Stimulated activated CD4-positive, alpha-beta T cell treated with anti-CD3 and anti-CD28 coated beads, Interleukin-1b, Interleukin-23, amount 100 ng/mL, for 1 hour (primary cell): ENCODE measurements around the gene WDCP.
"Not testable (repeated sequence)": the region's sequence is repeated elsewhere in the genome, so short reads cannot be mapped to it uniquely, and the experiment has no call there.

Experiments used
- DNase-seq, 2 donors: peaks; one replicate each; pipeline ENCODE4 v3.0.0-alpha.2; 2020; ENCODE audit warnings: low read depth in 2 of 2

WDCP gene

DNA sequence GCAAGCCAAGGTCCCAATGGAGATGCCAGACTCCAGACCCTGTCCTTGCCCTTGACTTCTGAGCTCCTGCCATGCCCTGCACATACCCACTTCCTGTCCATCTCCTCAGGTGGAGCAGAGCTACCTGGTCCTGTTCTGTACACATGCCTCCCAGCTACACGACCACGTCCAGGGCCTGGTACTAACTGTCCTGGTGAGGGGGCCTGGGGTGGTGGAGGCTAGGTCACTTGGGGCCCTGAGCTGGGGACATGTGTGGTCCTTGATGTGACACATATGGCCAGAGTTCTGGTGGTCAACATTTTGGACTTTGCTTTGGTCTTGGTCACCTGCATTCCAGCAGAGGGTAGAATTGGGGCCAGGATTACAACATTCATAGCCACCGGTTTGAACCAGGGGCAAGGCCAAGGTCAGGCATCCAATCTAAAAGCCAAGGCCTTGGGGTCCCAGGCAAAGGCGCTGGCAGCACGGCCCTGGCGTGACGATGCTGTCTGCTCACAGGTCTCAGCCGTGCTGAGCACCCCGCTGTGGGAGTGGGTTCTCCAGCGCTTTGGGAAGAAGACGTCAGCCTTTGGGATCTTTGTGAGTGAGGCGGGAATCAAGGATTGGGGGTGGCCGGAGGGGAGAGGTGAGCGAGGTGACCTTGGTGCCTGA lies 24.7 kb downstream of the WDCP start:
- DNase-seq: no peak

DNA sequence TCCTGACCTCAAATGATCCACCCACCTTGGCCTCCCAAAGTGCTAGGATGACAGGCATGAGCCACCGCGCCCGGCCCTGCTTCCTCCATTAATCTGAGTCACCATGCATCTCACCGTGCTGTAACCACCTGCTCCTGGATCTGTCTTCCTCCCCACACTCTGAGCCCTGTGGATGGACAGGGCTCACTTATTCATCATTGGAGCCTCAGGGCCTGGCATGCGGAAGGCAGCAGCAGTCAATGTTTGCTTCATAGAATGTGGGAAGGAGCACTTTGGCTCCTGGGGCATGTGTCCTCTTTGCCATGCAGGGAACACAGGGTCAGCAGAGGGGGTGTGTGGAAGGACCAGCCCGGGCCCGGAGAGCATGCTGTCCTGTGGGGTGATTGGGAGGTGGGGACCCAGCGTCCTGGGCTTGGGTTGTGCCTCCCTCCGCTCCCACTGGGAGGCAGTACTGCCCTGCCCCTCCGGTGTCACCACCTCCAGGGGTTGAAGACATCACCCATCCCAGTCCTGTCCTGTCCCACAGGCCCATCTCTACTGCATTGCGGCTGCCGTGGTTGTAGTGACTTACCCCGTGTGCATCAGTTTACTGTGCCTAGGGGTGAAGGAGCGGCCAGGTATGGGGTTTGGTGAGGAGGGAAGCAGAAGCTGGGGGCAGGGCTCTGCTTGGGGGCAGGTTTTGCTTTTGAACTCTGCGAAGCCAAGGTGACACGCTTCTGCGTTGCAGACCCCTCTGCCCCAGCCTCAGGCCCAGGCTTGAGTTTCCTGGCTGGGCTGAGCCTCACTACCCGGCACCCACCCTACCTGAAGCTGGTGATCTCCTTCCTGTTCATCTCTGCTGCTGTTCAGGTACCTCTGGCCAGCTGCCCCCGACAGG lies 25.8 kb downstream of the WDCP start:
- DNase-seq: no peak

DNA sequence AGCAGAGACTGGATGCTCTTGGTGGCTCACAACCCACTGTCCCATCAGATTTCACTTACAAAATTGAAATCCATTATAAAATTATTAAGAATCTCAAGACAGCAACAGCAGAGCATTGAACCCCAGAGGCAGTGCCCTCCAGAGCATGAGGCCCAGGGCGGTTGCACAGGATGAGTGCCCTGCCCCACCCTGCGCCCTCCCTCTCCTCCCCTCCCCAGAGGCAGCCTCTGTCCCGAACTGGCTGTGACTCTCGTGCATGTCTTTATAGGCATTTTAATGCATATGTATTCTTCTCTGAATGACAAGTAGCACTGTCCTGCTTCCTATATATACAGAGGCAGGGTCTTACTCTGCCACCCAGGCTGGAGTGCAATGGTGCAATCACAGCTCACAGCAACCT lies 26.9 kb downstream of the WDCP start:
- DNase-seq: no peak

DNA sequence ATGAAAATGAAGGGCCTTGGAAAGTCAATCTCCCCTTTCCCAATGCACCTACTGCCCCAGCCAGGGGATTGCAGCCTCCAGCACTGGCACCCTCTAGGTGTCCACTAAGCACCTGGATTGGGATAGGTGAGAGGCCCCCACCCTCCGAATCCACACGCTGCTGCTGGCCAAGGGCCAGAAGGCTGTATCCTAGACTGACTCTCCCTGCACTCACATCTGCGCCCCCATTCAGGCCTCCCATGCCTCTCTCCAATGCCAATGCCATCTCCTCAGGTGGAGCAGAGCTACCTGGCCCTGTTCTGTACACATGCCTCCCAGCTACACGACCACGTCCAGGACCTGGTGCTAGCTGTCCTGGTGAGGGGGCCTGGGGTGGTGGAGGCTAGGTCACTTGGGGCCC lies 27.5 kb downstream of the WDCP start:
- no peak for DNase-seq

DNA sequence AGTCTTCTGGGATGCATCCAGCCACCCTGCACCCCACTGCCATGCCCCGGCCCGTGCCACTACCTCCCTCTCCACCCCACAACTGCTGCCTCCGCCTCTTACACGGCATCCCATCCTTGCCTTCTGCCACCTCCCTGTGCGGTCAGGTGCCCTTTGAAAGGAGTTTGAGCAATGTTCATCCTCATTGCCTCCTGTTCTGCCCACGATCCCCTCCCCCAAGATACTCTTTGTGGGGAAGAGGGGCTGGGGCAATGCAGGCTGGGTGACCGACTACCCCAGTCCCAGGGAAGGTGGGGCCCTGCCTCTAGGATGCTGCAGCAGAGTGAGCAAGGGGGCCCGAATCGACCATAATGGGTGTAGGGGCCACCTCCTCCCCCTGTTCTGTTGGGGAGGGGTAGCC lies 28.9 kb downstream of the WDCP start:
- DNase-seq: no peak

DNA sequence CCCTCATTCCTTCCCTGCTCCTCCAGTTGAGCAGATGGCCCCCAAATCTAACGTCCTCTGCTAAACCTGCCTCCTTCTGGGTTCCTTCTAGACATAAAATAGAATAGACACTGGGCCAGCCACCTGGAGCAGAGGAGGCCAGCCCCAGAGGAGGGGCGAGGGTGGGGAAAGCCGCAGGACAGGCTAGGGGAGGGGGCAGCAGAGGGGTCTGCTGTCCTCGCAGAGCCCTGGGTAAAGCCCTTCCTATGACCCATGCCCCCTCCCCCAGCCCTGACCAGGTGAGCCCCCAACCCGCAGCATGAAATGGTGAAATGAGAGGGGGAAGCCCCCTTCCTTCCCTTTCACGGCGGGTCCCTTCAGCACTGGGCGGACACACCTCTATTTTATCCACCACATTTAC lies 29.5 kb downstream of the WDCP start:
- no peak for DNase-seq

DNA sequence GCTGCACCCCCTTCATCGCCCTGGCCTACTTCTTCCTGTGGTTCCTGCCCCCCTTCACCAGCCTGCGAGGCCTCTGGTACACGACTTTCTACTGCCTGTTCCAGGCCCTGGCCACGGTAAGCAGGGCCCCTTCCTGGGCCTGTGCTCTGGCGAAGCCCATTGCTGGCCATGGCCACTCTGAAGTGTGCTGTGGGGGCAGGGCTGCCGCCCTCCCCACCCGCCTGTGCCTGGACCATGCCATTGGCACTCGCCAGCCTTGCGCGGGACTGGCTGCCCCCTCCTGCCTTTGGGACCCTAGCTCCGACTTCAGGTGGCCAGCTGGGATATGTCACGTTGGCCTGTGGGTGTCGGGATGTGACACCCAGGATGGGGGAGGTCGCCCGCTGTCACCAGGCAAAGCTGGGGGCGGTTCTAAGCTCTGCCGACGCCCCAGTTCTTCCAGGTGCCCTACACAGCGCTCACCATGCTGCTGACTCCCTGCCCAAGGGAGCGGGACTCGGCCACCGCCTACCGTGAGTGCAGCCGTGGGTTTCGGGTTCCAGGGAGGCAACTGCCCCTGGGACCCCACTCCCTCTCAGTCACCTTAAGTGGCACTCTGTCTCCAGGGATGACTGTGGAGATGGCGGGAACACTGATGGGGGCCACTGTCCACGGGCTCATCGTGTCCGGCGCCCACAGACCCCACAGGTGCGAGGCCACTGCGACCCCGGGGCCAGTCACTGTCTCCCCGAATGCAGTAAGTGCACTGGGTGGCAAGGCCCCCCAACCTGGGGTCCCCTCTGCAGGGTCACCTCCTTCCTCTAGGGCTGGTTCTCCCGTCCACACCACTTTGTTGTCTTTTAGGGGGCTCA lies 30.1 kb downstream of the WDCP start:
- DNase-seq: no peak

DNA sequence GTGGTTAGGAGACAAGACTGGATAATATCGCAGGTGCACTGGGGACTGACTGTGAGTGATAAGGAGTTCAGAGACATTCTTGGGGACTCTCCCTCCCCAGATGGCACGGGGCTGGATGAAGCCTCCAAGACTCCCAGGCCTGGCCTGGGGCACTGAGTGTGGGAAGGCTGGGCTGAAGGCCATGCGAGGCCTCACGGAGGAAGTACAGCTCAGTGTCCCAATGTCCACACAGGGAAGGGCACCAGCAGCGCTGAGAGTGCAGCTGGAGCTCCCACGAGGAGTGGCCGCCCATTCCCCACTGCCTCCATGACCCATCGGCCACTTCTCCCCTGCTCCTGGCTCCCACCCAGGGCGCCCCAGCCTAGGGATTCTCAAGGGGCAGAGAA lies 30.8 kb downstream of the WDCP start:
- DNase-seq: no peak

DNA sequence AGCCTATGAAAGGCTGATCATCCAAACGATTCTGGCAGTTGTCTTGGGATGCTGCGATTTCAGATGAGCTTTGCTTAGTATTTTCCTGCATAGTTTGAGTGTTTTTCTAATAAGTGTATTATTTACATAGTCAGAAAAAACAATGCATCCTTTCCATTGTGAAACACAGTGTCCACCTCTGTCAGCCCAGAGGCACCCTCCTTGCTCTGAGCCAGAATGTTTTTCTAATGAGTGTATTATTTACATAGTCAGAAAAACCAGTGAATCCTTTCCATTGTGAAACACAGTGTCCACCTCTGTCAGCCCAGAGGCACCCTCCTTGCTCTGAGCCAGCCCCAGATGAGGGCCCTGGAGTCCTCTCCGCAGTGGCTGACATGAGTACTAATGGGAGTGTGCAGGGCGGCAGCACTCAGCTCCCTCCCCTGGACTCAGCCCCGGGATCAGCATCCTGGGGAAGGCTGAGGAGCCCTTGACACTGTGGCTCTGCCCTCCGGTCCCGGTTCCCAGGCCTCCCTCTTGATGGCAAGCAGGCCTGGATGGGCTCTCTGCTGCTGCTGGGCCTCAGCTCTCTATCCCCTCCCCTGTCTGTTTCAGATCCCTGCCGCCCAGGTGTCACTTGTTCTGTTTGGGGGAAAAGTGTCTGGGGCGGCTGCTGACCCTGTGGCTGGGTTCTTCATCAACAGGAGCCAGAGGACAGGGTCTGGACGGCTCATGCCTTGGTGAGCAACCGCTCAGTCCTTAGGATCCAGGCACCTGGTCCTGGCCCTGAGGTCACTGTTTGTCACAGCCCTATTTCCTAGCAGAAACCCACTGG lies 31.4 kb downstream of the WDCP start:
- DNase-seq: no peak

DNA sequence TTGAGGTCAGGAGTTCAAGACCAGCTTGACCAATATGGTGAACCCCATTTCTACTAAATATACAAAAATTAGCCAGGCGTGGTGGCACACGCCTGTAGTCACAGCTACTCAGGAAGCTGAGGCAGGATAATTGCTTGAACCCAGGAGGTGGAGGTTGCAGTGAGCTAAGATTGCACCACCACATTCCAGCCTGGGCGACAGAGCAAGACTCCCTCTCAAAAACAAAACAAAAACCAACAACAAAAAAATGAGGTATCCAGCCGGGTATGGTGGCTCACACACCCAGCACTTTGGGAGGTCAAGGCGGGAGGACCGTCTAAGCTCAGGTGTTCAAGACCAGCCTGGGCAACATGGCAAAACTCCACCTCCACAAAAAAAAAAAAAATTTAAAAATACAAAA lies 32.3 kb downstream of the WDCP start:
- DNase-seq: not testable (repeated sequence)

DNA sequence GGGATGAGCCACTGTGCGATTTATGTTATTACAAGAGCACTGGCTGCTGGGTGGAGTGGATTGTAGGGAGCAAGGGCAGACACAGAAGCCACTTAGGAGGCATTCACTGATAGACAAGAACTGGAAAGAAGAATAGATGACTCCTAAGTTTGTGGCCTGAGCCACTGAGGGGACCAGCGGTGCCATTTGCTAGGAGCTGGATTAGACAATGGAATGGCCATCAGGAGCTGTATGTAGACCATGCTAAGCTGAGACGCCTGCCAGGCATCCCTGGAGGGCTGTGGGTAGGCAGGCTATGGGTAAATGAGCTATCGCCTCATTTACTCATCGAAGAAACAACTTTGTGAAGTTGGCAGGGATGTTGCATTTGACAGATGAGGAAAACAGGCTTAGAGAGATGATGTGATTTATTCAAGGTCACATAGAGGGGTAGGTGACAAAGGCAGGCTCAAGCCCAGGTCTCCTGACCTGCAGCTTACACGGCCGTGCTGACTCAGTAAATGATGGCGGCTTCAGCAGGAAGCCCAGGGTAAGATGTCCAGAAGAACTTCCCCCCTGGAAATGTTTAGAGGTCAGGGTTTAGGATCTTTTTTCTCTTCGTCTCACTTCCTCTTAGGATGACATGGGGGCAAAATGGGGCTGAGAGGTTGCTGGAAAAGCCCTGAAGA lies 34.5 kb downstream of the WDCP start:
- no peak for DNase-seq

DNA sequence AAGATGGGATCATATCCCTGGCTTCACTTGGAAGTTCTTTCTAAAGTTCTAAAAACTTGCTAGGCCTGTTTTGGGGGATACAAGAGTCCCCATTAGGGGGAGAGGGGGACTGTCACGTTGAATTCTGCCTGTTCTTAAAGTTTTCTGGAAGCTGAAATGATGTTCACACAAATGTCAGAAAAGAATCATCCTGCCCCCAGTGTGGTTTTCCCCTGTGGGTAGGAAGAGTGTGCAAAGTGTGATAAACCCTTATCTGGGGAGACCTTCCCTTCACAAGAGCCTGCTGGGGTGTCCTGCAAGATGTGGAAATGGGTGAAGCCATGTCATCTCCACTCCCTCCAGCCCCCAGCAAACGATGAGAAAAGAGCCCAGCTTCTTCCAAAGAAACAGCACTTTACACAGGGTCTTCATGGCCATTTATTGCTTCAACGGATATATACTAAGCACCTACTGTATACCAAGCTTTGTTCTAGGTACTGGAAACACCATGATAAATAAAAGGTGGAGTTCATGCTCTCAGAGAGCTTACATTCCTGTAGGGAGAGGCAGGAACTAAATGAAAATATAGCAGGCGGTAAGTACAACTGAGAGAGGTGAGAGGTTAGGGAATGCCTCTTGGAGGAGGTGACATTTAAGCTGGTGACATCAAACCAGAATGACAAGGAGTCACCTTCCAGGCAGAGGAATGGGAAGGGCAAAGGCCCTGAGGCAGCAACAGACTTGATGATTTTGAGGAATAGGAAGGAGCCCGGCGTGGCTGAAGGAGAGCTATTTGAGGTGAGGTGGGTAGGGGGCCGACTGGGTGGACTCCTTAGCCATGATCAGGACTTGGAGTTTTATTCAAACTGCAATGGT lies 35.7 kb downstream of the WDCP start:
- DNase-seq: no peak

DNA sequence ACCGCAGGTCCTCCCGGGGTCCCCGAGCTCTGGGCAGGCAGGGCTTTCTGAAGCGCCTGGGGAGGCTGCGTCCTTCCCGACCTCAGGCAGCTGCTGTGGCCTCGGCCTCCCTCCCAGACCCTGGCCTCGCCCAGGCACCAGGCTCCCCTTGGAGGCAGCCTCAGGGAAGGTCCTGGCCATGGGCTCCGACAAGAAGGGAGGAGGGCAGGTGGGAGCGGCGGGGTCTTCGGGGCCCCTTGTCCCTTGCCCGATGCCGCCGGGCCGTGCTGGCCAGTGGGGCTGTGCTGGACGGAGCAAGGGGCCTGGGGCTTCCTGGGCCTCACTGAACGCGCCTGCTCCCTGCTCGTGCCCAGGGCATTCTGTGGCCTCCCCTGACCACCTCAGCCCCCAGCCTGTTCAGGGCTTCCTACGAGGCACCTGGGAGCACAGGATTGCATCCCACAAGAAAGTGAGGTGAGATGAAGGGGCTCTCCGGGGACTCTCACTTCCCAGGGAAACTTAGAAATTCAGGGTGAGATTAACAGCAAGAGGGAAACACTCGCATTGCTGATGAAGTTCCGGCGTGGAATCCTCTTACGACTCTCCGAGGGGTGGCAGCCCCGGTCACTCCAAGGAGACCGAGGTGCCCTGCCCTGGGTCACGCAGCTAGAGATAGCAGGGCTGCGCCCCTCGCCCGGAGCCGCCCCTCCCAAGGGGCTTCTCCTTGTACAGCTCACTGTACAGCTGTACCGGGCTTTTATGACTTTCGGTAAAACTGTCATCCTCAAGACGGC lies 36.5 kb downstream of the WDCP start:
- DNase-seq: no peak

DNA sequence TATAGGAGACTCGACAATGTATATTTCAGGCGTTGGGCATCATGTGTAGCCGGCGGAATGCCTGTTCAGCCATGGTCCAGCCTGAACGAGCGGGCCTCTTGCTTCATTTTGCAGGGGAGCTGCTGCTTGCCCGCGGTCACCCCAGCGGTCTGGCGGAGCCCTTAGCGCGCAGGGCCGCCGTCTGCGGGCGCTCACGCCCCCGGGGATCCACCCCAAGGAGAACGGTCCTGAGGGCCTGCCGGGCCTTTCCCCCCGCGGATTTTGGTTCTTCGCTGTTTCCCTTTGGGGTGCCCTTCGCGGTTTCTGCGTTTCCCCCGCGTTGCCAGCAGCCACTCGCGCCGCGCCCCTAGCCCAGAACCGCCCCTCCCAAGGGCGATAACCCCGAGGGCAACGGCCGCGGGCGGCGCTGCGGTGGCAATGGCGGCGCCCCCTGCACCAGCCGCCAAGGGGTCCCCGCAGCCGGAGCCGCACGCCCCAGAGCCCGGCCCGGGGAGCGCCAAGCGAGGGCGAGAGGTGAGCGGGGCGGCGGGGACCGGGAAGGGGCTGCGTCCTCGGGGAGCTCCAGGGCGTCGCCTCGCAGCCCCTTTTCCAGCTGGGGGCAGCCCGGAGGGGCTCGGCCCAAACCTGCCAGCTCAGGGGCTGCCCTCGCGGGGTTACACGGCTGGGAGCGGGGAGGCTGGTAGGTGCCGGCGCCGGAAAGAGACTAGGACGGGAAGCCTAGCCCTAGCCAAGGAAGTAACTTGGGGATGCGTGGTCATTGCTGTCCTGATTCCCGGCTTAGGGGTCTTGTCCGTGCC lies 37.3 kb downstream of the WDCP start, which contains the start of gene MFSD2B:
Gene MFSD2B (plus strand): TSS at position 406 of the 797 bp plus-strand sequence. CDS start 12 bp downstream, at position 418.
- no peak for DNase-seq

DNA sequence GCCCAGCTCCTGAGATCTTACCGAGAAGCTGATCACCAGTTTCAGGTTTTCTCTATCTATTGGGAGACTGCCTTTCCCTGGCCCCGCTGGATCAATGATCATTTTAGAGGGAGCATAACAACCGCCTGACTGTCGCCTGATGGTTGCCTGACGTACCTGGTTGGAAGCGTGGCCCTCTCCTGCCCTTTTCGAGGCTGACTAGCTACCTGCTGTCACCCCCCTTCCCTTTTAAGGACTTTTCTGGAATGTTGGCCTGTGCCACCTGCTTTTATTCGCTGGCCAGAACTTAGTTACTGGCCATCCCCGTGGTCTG lies 37.9 kb downstream of the WDCP start:
- DNase-seq: no peak

DNA sequence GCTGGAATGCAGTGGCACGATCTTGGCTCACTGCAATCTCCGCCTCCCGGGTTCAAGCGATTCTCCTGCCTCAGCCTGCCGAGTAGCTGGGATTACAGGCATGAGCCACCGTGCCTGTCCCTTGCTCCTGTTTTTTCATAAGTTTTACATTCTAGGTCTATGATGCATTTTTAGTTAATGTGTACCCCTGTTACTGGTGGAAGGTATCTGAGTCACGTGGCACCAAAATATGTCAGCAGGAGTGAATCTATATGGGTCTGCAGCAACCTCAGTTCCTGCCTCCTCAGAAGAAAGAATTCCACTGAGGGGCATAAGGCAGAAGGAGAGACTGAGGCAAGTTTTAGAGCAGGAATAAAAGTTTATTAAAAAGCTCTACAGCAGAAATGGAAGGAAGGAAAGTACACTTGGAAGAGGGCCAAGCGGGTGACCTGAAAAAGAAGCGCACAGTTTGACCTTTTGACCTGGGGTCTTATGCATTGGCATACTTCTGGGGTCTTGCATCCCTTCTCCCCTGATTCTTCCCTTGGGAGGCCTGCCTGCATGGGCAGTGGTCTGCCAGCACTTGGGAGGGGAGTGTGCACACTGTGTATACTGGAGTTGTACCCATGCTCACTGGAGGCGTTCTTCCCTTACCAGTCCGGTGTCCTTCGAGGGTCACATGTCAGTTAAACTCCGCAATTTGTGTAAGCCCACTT lies 38.4 kb downstream of the WDCP start:
- DNase-seq: no peak

DNA sequence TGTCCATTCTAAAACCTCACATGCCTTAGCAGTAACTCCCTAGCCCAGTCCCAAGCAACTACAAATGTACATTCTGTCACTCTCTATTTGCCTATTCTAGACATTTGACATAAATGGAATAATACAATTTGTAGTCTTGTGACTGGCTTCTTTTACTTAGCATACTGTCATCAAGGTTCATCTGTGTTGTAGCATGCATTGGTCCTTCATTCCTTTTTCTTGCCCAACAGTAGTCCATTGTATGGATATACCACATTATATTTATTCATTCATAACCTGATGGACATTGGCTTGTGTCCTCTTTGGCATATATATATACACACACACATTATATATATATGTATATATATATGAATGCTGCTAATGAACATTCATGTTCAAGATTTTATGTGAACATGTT lies 39.5 kb downstream of the WDCP start:
- DNase-seq: no peak

DNA sequence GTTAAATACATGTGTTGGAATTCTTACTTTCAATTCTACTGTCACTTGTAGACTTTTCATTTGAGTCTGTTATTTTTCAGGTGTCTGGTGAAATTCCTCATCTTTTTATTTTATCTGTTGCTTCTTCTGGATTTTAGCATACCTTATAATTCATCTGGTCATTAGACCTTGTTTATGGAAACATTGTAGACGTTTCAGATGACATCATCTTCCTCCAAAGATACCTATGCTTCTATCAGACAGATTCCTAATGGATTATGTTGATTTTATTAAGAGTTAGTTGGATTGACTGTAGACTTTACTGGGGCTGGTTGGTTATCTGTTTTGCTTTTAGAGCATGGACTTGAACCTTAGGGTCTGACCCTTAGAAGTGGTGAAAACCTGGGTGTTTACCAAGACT lies 52.6 kb downstream of the WDCP start:
- DNase-seq: no peak
